Type B pancreatic cell (in vitro differentiated cells): ENCODE data around the gene UBE2D2. TPM values are rescaled to one million over a fixed set of nuclear protein-coding genes. Genes with fewer than 3 reads are reported as not detected.
A peak's percentile ranks its signal among the peaks of the same experiment; 100 is the strongest.

Experiments
- DNase-seq: peaks from one replicate; pipeline ENCODE4 v3.0.0; 2021; ENCODE audit warnings: mixed read lengths; ENCODE audit not compliant: unreplicated experiment; ENCODE audit errors: extremely low spot score
- H3K27ac Mint-ChIP-seq: 2 replicates; pipeline ENCODE4 v1.8.0; 2021; ENCODE audit warnings: mild to moderate bottlenecking, mixed read lengths
- H3K27me3 Mint-ChIP-seq: 2 replicates; pipeline ENCODE4 v1.8.0; 2021; ENCODE audit warnings: mixed read lengths
- H3K36me3 Mint-ChIP-seq: 2 replicates; pipeline ENCODE4 v1.8.0; 2021; ENCODE audit warnings: mixed read lengths
- H3K4me1 Mint-ChIP-seq: one replicate; pipeline ENCODE4 v1.8.0; 2021; ENCODE audit warnings: mixed read lengths; ENCODE audit not compliant: unreplicated experiment
- H3K4me3 Mint-ChIP-seq: 2 replicates; pipeline ENCODE4 v1.8.0; 2021; ENCODE audit warnings: mild to moderate bottlenecking, mixed read lengths
- H3K9me3 Mint-ChIP-seq: 2 replicates; pipeline ENCODE4 v1.8.0; 2021; ENCODE audit warnings: mixed read lengths
- total RNA-seq: library from RNA; stranded (reverse); gene quantifications from 2 replicates; pipeline ENCODE4 v1.2.1, GENCODE V29; 2021; ENCODE audit warnings: low replicate concordance
- TF ChIP-seq, protein P1 (sequence below): fragments of 200-600 bp; sonication (generic); conservative IDR thresholded peaks from 2 replicates; pipeline ENCODE4 v1.5.0; 2021; ENCODE audit warnings: antibody characterized with exemption, mild to moderate bottlenecking

The UBE2D2 gene
- total RNA-seq, 1 donor from 2014 or later = 140 TPM

- Mint-ChIP-seq H3K4me3 (peak overlapping the region; percentile 82), H3K27ac (peak overlapping the region; percentile 93), H3K27me3 (peaks cover 7% of the 10 kb centered on the region), H3K9me3 (no peaks in the 10 kb centered on the region), H3K36me3 (no peaks in the 10 kb centered on the region), H3K4me1 (peaks cover 64% of the 10 kb centered on the region)
- no peak for DNase-seq
- TF ChIP-seq, protein P1, sequence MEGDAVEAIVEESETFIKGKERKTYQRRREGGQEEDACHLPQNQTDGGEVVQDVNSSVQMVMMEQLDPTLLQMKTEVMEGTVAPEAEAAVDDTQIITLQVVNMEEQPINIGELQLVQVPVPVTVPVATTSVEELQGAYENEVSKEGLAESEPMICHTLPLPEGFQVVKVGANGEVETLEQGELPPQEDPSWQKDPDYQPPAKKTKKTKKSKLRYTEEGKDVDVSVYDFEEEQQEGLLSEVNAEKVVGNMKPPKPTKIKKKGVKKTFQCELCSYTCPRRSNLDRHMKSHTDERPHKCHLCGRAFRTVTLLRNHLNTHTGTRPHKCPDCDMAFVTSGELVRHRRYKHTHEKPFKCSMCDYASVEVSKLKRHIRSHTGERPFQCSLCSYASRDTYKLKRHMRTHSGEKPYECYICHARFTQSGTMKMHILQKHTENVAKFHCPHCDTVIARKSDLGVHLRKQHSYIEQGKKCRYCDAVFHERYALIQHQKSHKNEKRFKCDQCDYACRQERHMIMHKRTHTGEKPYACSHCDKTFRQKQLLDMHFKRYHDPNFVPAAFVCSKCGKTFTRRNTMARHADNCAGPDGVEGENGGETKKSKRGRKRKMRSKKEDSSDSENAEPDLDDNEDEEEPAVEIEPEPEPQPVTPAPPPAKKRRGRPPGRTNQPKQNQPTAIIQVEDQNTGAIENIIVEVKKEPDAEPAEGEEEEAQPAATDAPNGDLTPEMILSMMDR = no peak
Observed at GRCh38 chr5:139642891-139643871, 82.0 kb downstream of the UBE2D2 start.

- Mint-ChIP-seq H3K4me1 (peaks cover 56% of the 10 kb centered on the region), H3K9me3 (no peaks in the 10 kb centered on the region), H3K36me3 (no peaks in the 10 kb centered on the region), H3K4me3 (peak overlapping the region; percentile 82), H3K27ac (peak overlapping the region; percentile 93), H3K27me3 (peaks cover 7% of the 10 kb centered on the region)
- no peak for DNase-seq
- TF ChIP-seq, protein P1 = no peak
Observed at GRCh38 chr5:139644001-139644456, 82.9 kb downstream of the UBE2D2 start.

DNA sequence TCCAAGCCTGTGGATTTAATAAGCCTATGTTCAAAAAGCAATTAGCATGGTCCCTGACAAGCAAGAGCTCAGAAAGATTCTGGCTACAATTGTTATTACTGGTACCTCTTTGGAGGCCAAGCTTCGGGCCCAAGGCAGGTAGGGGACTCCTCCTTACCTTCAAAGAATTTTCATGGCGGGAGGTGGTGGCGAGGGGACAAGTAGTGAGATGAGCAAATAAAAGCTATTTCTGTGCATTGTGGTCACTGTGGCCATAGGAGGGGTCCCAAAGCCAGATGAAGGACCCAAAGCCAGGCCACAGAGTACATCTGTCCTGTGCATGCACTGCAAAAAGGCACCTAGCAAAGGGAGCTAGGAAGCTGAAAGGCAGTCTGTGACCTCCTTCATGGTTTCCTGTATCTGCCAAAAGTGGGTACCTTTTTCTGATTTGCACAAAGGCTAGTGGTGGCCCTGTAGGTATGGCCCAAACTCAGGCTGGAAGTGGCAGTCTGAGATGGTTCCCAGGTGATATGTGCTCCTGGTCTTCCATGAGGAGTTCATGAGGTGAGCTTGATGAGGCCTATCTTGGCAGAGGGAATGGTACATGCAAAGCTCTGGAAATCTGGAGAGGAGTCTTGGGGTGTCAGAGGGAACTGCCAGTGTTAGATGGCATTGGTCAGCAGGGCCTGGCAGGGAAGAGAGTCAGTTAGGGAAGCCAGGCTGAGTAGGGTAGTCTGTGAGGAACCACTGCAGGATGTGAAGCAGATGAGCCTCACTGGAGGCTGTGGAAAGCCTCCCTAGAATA is 83.7 kb downstream of the UBE2D2 start:
- Mint-ChIP-seq H3K9me3 (no peaks in the 10 kb centered on the region), H3K4me3 (peak overlapping the region; percentile 82), H3K27me3 (peaks cover 7% of the 10 kb centered on the region), H3K4me1 (peaks cover 50% of the 10 kb centered on the region), H3K27ac (peak overlapping the region; percentile 93), H3K36me3 (no peaks in the 10 kb centered on the region)
- TF ChIP-seq, protein P1 = no peak
- DNase-seq = no peak

- peaks cover 44% of the 10 kb centered on the region for H3K4me1 Mint-ChIP-seq
- H3K27me3 Mint-ChIP-seq = peaks cover 7% of the 10 kb centered on the region
- H3K9me3 Mint-ChIP-seq = no peaks in the 10 kb centered on the region
- peak overlapping the region; percentile 59 for H3K4me3 Mint-ChIP-seq
- H3K36me3 Mint-ChIP-seq = no peaks in the 10 kb centered on the region
- TF ChIP-seq, protein P1 = no peak
- peak overlapping the region; percentile 36 for H3K27ac Mint-ChIP-seq
- DNase-seq = no peak
Observed at GRCh38 chr5:139645430-139645871, 84.3 kb downstream of the UBE2D2 start.

DNA sequence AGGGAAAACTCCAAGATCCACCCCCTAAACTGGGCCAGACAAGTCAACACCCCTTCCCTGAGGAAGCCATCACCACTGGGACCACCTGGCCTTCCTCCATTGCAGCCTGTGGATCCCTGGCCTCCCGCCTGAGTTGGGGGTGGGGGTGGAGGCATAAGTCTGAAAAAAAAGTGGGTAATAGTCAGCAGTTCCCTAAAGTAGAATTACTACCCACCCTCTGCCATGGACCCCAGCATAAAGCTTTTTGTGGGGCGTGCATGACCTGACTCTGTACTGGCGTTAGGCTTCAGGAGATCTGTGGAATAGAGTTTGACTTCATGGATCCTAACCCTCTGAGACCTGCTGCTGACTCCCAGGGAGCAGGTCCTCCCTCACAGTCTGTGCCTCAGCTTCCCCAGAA is 85.0 kb downstream of the UBE2D2 start:
- H3K4me3 Mint-ChIP-seq = peak overlapping the region; percentile 82
- H3K4me1 Mint-ChIP-seq = peaks cover 41% of the 10 kb centered on the region
- TF ChIP-seq, protein P1 = no peak
- peaks cover 7% of the 10 kb centered on the region for H3K27me3 Mint-ChIP-seq
- no peaks in the 10 kb centered on the region for H3K9me3 Mint-ChIP-seq
- no peaks in the 10 kb centered on the region for H3K36me3 Mint-ChIP-seq
- H3K27ac Mint-ChIP-seq = peak overlapping the region; percentile 36
- no peak for DNase-seq
